DOHH2 (cell line): ENCODE results near the gene GINS2.

ENCODE experiments used
- CTCF ChIP-seq: fragments of 200-600 bp; sonication (generic); IDR thresholded peaks from one replicate; pipeline ENCODE4 v1.5.1; 2014; ENCODE audit warnings: antibody characterized with exemption, mild to moderate bottlenecking, low read depth, low read length; ENCODE audit not compliant: poor library complexity, severe bottlenecking
- EZH2phosphoT487 ChIP-seq: fragments of 200-600 bp; sonication (generic); IDR thresholded peaks from 2 replicates; pipeline ENCODE4 v1.6.1; 2017; ENCODE audit warnings: borderline replicate concordance, mild to moderate bottlenecking, antibody characterized with exemption, low read length, moderate library complexity, mixed read lengths

GRCh38 chr16:85688586-85689284, at the start of gene GINS2:
- TF ChIP-seq EZH2phosphoT487 (no peak), CTCF (no peak)
